ENCODE results near the gene PLB1. TPM values are rescaled to one million over a fixed set of nuclear protein-coding genes. Genes with fewer than 3 reads are reported as not detected.
A peak's percentile ranks its signal among the peaks of the same experiment; 100 is the strongest.

The PLB1 gene
- polyA plus RNA-seq, 1 donor from 2014 or later: not detected

- H3K36me3 Mint-ChIP-seq: no peaks in the 10 kb centered on the region
- no peaks in the 10 kb centered on the region for H3K9me3 Mint-ChIP-seq
- peaks cover 2% of the 10 kb centered on the region for H3K27me3 Mint-ChIP-seq
- peaks cover 3 to 14% (median 11%) of the 10 kb centered on the region in 3 donors for H3K4me1 Mint-ChIP-seq
- H3K4me3 Mint-ChIP-seq: no peak overlapping the region
- H3K27ac Mint-ChIP-seq: no peak overlapping the region
These were observed 120.6 kb downstream of the PLB1 start for GRCh38 chr2:28616396-28616999.

DNA sequence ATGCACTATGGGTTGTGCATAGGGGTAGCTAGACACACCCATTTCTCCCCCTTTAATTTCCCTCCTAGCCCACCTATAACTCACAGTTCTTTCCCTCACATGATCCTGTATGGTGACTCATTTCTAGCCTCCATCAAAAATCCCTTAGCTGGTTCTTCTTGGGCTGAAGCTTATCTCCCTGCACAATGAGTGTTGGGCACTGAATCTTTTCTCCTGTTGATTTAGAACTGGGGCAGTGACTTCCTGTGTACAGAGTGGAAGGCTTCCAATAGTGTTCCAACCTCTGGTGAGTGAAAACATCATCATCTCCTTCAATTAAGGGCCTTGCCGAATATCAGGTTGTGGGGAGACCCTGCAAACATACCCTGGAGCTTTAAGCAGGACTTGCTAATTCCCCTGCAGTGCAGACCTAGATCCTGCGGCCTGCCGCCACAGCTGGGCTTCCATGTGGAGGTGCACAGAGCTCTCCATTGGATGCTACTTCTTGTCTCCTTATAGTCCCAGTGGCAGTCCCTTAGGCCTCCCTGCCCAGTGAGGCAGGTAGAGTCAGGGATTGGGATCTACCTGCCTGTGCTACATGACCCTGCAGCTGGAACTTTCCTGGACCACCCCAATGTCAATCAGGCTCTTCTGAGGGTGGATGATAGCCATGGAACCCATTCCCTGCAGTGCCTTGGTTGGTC lies 121.8 kb downstream of the PLB1 start:
- Mint-ChIP-seq H3K4me3 (no peak overlapping the region), H3K9me3 (no peaks in the 10 kb centered on the region), H3K4me1 (peaks cover 10 to 23% (median 20%) of the 10 kb centered on the region in 3 donors), H3K27ac (peak overlapping the region in 1 of 3 donors; percentile 34), H3K27me3 (peaks cover 2% of the 10 kb centered on the region), H3K36me3 (no peaks in the 10 kb centered on the region)

DNA sequence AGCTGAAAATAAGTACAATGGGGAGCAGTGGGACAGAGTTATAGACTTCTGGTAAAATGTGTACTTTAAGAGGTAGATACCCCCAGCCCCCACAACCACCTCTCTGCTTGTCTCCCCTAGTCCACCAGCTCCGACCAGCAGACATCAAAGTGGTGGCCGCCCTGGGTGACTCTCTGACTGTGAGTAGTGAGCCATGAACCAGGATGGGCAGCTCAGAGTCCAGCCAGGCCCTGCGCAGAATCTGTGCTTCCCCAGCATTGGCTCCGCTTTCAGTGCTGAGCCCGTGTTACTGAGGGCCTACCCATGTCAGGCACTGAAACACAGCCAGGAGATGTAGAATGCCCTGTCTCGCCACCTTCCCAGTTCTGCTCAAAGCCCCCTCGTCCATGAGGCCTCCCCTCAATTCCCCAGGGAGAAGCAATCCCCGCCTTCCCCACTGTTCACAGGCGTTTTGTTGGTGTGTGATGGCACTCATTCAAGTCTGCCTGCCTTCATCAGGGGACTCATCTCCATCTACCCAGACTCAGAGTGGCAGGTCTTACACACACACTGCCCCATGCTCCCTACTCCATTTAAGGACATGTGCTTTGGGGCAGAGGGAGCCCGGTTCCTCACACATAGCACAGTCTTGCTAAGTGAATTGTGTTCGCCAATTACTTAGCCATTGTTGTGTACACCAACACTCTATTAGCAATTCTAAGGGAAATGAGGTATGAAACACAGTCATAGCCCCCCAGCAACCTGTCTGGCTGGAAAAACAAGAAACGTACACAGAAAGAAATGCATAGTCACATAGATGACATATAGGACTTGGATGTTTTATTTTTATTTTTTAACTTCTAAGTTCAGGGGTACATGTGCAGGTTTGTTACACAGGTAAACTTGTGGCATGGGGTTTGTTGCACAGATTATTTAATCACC lies 122.6 kb downstream of the PLB1 start:
- H3K9me3 Mint-ChIP-seq: peaks cover 0 to 4% (median 0%) of the 10 kb centered on the region in 3 donors
- H3K27ac Mint-ChIP-seq: peak overlapping the region in 1 of 3 donors; percentile 33
- H3K27me3 Mint-ChIP-seq: peaks cover 2% of the 10 kb centered on the region
- peaks cover 17 to 23% (median 20%) of the 10 kb centered on the region in 3 donors for H3K4me1 Mint-ChIP-seq
- H3K36me3 Mint-ChIP-seq: no peaks in the 10 kb centered on the region
- no peak overlapping the region for H3K4me3 Mint-ChIP-seq

- H3K9me3 Mint-ChIP-seq: peaks cover 0 to 4% (median 0%) of the 10 kb centered on the region in 3 donors
- peak overlapping the region in 1 of 4 donors; percentile 59 for H3K4me3 Mint-ChIP-seq
- no peaks in the 10 kb centered on the region for H3K36me3 Mint-ChIP-seq
- H3K27me3 Mint-ChIP-seq: peaks cover 2% of the 10 kb centered on the region
- peak overlapping the region in 2 of 3 donors; percentile 40 to 59 for H3K27ac Mint-ChIP-seq
- peaks cover 22 to 26% (median 23%) of the 10 kb centered on the region in 3 donors for H3K4me1 Mint-ChIP-seq
These were observed 123.6 kb downstream of the PLB1 start for GRCh38 chr2:28619213-28620196.

- H3K4me3 Mint-ChIP-seq: peak overlapping the region in 1 of 4 donors; percentile 80
- H3K4me1 Mint-ChIP-seq: peaks cover 30 to 34% (median 31%) of the 10 kb centered on the region in 3 donors
- H3K9me3 Mint-ChIP-seq: peaks cover 0 to 4% (median 0%) of the 10 kb centered on the region in 3 donors
- peaks cover 2% of the 10 kb centered on the region for H3K27me3 Mint-ChIP-seq
- peak overlapping the region in 1 of 3 donors; percentile 93 for H3K27ac Mint-ChIP-seq
- no peaks in the 10 kb centered on the region for H3K36me3 Mint-ChIP-seq
These were observed 124.5 kb downstream of the PLB1 start for GRCh38 chr2:28620291-28620793.

DNA sequence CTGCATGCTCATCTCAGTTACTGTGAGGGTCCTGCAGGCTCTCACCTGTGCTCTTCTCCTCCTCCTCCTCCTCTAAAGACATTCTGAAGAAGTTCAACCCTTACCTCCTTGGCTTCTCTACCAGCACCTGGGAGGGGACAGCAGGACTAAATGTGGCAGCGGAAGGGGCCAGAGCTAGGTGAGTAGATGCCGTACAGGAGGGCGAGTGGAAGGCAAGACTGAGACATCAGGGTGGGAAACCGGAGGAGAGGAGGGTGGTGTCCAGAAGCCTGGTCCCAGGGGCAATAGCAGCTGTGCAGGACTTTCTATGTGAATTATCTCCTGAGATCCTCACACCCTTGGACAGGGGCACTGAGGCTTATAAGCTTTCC lies 124.9 kb downstream of the PLB1 start:
- peaks cover 2% of the 10 kb centered on the region for H3K27me3 Mint-ChIP-seq
- peak overlapping the region in 1 of 4 donors; percentile 80 for H3K4me3 Mint-ChIP-seq
- peaks cover 30 to 38% (median 34%) of the 10 kb centered on the region in 3 donors for H3K4me1 Mint-ChIP-seq
- no peaks in the 10 kb centered on the region for H3K36me3 Mint-ChIP-seq
- H3K9me3 Mint-ChIP-seq: peaks cover 0 to 4% (median 0%) of the 10 kb centered on the region in 3 donors
- H3K27ac Mint-ChIP-seq: peak overlapping the region; percentile 77 to 94 (median 93)

- peaks cover 0 to 4% (median 0%) of the 10 kb centered on the region in 3 donors for H3K9me3 Mint-ChIP-seq
- peak overlapping the region; percentile 26 to 87 (median 73) for H3K4me3 Mint-ChIP-seq
- H3K27ac Mint-ChIP-seq: peak overlapping the region; percentile 77 to 94 (median 93)
- H3K36me3 Mint-ChIP-seq: no peaks in the 10 kb centered on the region
- peaks cover 30 to 38% (median 34%) of the 10 kb centered on the region in 3 donors for H3K4me1 Mint-ChIP-seq
- H3K27me3 Mint-ChIP-seq: peaks cover 2% of the 10 kb centered on the region
These were observed 125.6 kb downstream of the PLB1 start for GRCh38 chr2:28621172-28622100.

DNA sequence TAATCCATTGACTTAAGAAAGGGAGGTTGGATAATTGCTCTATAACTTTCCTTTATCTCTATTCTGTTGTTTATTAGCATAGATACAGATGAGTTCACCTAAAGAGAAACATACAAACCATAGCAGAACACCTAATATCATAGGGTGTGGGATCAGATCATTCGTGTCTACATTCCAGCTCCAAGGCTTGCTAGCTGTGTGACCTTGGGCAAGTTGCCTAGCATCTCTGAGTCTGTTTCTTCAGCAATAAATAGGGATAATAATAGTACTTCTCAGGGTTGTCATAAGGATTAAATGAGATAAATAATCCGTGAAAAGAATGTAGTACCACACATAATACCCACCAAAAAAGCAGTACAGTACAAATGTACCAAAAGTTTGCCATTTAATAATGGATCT lies 126.2 kb downstream of the PLB1 start:
- H3K27me3 Mint-ChIP-seq: peaks cover 2% of the 10 kb centered on the region
- peaks cover 30 to 38% (median 34%) of the 10 kb centered on the region in 3 donors for H3K4me1 Mint-ChIP-seq
- peak overlapping the region; percentile 26 to 87 (median 73) for H3K4me3 Mint-ChIP-seq
- H3K9me3 Mint-ChIP-seq: peaks cover 0 to 4% (median 0%) of the 10 kb centered on the region in 3 donors
- no peaks in the 10 kb centered on the region for H3K36me3 Mint-ChIP-seq
- peak overlapping the region; percentile 77 to 94 (median 93) for H3K27ac Mint-ChIP-seq

DNA sequence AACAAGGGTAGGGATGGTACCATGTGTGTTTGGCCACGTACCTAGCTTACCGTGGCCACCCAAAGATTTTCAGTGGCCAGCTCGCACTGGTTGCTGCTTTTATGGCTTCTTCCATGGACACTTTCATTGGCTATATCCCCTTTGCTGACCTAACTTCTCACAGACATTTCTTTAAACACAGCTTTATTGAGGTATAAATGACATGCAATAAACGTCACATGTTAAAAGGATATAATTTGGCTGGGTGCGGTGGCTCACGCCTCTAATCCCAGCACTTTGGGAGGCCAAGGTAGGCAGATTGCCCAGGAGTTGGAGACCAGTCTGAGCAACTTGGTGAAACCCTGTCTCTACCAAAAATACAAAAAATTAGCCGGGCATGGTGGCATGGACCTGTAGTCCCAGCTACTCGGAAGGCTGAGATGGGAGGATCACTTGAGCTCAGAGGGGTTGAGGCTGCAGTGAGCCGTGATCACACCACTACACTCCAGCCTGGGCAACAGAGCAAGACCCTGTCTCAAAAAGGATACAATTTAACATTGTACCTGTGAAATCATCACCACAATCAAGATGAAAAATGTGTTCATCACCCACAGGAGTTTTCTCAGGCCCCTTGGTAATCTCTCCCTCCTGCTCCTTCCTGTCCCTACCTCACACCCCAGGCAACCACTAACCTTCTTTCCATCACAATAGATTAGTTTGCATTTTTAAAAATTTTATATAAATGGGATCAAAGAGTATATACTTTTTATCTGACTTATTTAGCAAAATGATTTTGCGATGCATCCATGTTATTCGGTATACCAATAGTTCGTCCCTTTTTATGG lies 127.9 kb downstream of the PLB1 start:
- Mint-ChIP-seq H3K27me3 (peaks cover 2% of the 10 kb centered on the region), H3K4me1 (peaks cover 34 to 38% (median 37%) of the 10 kb centered on the region in 3 donors), H3K27ac (peak overlapping the region in 2 of 3 donors; percentile 37 to 73), H3K9me3 (peaks cover 0 to 4% (median 0%) of the 10 kb centered on the region in 3 donors), H3K4me3 (no peak overlapping the region), H3K36me3 (no peaks in the 10 kb centered on the region)

DNA sequence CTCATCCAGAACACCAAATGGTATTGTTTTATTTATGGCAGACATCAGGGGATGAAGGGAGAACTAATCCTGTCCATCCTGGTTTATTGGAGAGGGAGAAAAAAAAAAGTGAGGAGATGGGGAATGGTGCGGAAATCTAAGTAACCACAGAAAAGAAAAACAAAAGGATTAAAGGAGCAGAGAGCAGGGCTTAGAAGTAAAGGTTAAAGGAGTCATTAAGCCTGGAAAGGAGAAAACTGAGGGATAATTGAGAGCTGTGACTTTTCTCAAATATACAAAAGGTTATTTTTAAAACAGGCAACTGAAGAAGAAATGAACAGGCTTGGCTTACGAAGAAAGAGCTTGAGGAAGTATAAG lies 128.6 kb downstream of the PLB1 start:
- Mint-ChIP-seq H3K9me3 (peaks cover 0 to 4% (median 0%) of the 10 kb centered on the region in 3 donors), H3K4me1 (peaks cover 33 to 37% (median 36%) of the 10 kb centered on the region in 3 donors), H3K4me3 (peak overlapping the region in 1 of 4 donors; percentile 86), H3K27me3 (peaks cover 1% of the 10 kb centered on the region), H3K27ac (peak overlapping the region; percentile 37 to 76 (median 73)), H3K36me3 (no peaks in the 10 kb centered on the region)

GRCh38 chr2:28624793-28625701 lies 129.2 kb downstream of the PLB1 start:
- Mint-ChIP-seq H3K27ac (peak overlapping the region; percentile 54 to 76 (median 73)), H3K4me3 (peak overlapping the region in 3 of 4 donors; percentile 23 to 86 (median 51)), H3K27me3 (no peaks in the 10 kb centered on the region), H3K36me3 (no peaks in the 10 kb centered on the region), H3K9me3 (peaks cover 0 to 4% (median 0%) of the 10 kb centered on the region in 3 donors), H3K4me1 (peaks cover 30 to 37% (median 35%) of the 10 kb centered on the region in 3 donors)
